Measurements from ENCODE around the gene OPRD1.
A peak's percentile ranks its signal among the peaks of the same experiment; 100 is the strongest.

The OPRD1 gene

DNA sequence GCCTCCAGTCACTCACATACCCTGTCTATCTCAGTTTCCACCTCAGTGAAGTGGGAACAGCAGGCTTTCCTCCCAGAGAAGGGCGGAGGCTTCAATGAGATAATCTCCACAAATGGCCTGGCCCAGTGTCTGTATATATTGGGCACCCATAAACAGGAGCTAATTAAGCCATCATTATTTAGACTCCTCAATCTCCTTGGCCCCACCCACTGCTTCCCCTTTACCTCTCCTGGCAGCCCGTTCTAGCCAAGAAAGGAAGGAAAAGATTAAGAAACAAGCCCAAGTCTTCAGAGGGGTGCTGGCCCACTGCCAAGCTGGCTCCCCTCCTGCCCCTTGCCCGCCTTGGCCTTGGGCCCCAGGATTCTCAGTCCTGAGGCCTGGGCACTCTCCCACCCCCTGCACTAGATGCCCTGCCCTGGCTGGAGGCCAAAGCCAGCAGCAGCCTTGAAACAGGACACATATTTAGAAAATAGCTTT lies 86.5 kb downstream of the OPRD1 start:
- H3K27ac ChIP-seq, result peak overlapping the region in 4 of 11 experiments; percentile 2 to 30 (median 18); a peak in 6 of 22 replicates
- H3K4me3 ChIP-seq, result no peak overlapping the region
- peak overlapping the region in 9 of 11 experiments; percentile 24 to 50 (median 36); a peak in 10 of 22 replicates for H3K9ac ChIP-seq
- peak overlapping the region; percentile 69 to 92 (median 79) for H3K4me2 ChIP-seq
- no peaks in the 10 kb centered on the region for H3K9me3 ChIP-seq (replicated peaks in 1 of 11)
- H4K20me1 ChIP-seq, result peaks cover 0 to 73% (median 6%) of the 10 kb centered on the region in 11 experiments; a peak in 12 of 22 replicates
- TF ChIP-seq Cebpa-rat (IDR thresholded peaks at IDR 0.05), result no peak
- peaks cover 19 to 22% (median 20%) of the 10 kb centered on the region in 10 experiments for H3K4me1 ChIP-seq
- peaks cover 0 to 22% (median 9%) of the 10 kb centered on the region in 11 experiments; a peak in 8 of 22 replicates for H3K36me3 ChIP-seq
- no peaks in the 10 kb centered on the region for H3K27me3 ChIP-seq

- H3K36me3 ChIP-seq, result peaks cover 0 to 16% (median 9%) of the 10 kb centered on the region in 11 experiments; a peak in 8 of 22 replicates
- H3K27ac ChIP-seq, result 0 out of 22 replicates have a peak overlapping the region, but pooled peaks of 1 of the 11 experiments have one; percentile 2
- TF ChIP-seq Cebpa-rat (IDR thresholded peaks at IDR 0.05), result no peak
- H3K4me3 ChIP-seq, result no peak overlapping the region
- peak overlapping the region; percentile 69 to 92 (median 79) for H3K4me2 ChIP-seq
- peaks cover 0 to 65% (median 6%) of the 10 kb centered on the region in 11 experiments; a peak in 11 of 22 replicates for H4K20me1 ChIP-seq
- peaks cover 0 to 6% (median 3%) of the 10 kb centered on the region in 11 experiments; a peak in 11 of 22 replicates for H3K9me3 ChIP-seq (replicated peaks in 1 of 11)
- H3K9ac ChIP-seq, result peak overlapping the region in 5 of 11 experiments; percentile 1 to 47 (median 36); a peak in 1 of 22 replicates
- H3K4me1 ChIP-seq, result peaks cover 19 to 22% (median 20%) of the 10 kb centered on the region in 10 experiments
- H3K27me3 ChIP-seq, result no peaks in the 10 kb centered on the region
Observed at GRCh38 chr1:28899267-28899666, 87.3 kb downstream of the OPRD1 start.

- Histone ChIP-seq H3K9me3 (replicated peaks in 1 of 11) (peaks cover 0 to 10% (median 7%) of the 10 kb centered on the region in 11 experiments; a peak in 11 of 22 replicates), H3K9ac (no peak overlapping the region), H4K20me1 (peaks cover 0 to 58% (median 6%) of the 10 kb centered on the region in 11 experiments; a peak in 11 of 22 replicates), H3K4me1 (peaks cover 19 to 22% (median 20%) of the 10 kb centered on the region in 10 experiments), H3K4me3 (no peak overlapping the region), H3K27ac (no peak overlapping the region), H3K36me3 (peaks cover 0 to 7% (median 3%) of the 10 kb centered on the region in 11 experiments; a peak in 6 of 22 replicates), H3K27me3 (no peaks in the 10 kb centered on the region), H3K4me2 (no peak overlapping the region)
- no peak for TF ChIP-seq Cebpa-rat (IDR thresholded peaks at IDR 0.05)
Observed at GRCh38 chr1:28900562-28900961, 88.6 kb downstream of the OPRD1 start.

- Histone ChIP-seq H3K4me2 (no peak overlapping the region), H3K27me3 (no peaks in the 10 kb centered on the region), H3K4me1 (peaks cover 17 to 20% (median 18%) of the 10 kb centered on the region in 10 experiments), H3K27ac (no peak overlapping the region), H3K9ac (no peak overlapping the region), H3K9me3 (replicated peaks in 1 of 11) (peaks cover 0 to 10% (median 7%) of the 10 kb centered on the region in 11 experiments; a peak in 11 of 22 replicates), H3K36me3 (peaks cover 0 to 6% (median 3%) of the 10 kb centered on the region in 11 experiments; a peak in 4 of 22 replicates), H3K4me3 (no peak overlapping the region), H4K20me1 (peaks cover 0 to 40% (median 6%) of the 10 kb centered on the region in 11 experiments; a peak in 10 of 22 replicates)
- no peak for TF ChIP-seq Cebpa-rat (IDR thresholded peaks at IDR 0.05)
Observed at GRCh38 chr1:28902738-28903137, 90.8 kb downstream of the OPRD1 start.

DNA sequence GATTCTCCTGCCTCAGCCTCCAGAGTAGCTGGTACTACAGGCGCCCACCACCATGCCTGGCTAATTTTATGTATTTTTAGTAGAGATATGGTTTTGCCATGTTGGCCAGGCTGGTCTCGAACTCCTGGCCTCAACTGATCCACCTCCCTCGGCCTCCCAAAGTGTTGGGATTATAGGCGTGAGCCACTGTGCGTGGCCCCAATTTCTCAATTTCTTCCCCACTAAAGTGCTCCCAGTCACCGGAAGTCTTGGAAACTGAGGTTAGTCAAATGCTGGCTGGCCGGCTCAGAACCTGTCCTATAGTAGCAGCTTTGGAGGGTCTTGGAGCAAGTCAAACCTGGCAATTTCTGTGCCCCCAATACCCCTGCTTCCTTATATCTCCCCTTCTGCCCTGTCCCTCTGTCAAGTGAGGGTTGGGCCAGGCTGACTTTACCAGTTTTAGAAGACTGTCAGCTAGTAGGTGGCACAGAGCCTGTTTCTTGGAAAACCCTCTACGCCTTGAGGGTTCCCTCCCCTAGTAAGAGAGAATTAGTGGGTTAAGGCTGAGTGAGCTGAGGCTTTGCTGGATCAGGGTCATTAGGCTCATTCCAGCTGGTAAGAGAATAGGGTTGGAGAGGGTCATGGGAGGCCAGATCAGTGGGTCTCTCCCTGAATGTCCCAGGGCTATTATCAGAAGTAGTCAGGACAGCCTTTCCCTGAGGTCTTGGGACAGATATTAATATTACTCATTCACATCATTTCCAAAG lies 94.1 kb downstream of the OPRD1 start:
- Histone ChIP-seq H3K4me2 (no peak overlapping the region), H3K36me3 (peaks cover 0 to 6% (median 3%) of the 10 kb centered on the region in 11 experiments; a peak in 4 of 22 replicates), H4K20me1 (peaks cover 0 to 26% (median 0%) of the 10 kb centered on the region in 11 experiments; a peak in 4 of 22 replicates), H3K9me3 (replicated peaks in 1 of 11) (peaks cover 0 to 10% (median 7%) of the 10 kb centered on the region in 11 experiments; a peak in 11 of 22 replicates), H3K27ac (no peak overlapping the region), H3K4me3 (no peak overlapping the region), H3K4me1 (peaks cover 0 to 15% (median 9%) of the 10 kb centered on the region in 10 experiments; a peak in 14 of 20 replicates), H3K9ac (no peak overlapping the region), H3K27me3 (no peaks in the 10 kb centered on the region)
- TF ChIP-seq Cebpa-rat (IDR thresholded peaks at IDR 0.05), result no peak

DNA sequence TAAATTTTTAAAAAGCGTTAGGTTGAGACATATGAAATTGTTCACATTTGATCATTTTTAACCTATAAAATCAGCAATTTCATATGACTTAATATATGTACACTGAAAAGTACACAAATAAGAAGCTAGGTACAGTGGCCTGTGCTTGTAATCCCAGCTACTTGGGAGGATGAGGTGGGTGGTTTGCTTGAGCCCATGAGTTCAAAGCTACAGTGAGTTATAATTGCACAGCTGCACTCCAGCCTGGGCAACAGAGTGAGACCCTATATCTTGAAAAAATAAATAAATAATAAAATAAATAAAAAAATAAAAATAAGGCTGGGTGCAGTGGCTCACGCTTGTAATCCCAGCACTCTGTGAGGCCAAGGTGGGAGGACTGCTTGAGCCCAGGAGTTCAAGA lies 97.2 kb downstream of the OPRD1 start:
- Histone ChIP-seq H3K4me2 (no peak overlapping the region), H3K27me3 (no peaks in the 10 kb centered on the region), H3K27ac (no peak overlapping the region), H3K4me3 (no peak overlapping the region), H3K9ac (no peak overlapping the region), H3K36me3 (peaks cover 0 to 9% (median 2%) of the 10 kb centered on the region in 11 experiments; a peak in 4 of 22 replicates), H3K9me3 (replicated peaks in 1 of 11) (peaks cover 0 to 5% (median 4%) of the 10 kb centered on the region in 11 experiments; a peak in 11 of 22 replicates), H3K4me1 (peaks cover 7 to 23% (median 17%) of the 10 kb centered on the region in 10 experiments), H4K20me1 (peaks cover 0 to 12% (median 0%) of the 10 kb centered on the region in 11 experiments; a peak in 2 of 22 replicates)
- TF ChIP-seq Cebpa-rat (IDR thresholded peaks at IDR 0.05), result no peak

- Histone ChIP-seq H4K20me1 (peaks cover 0 to 23% (median 6%) of the 10 kb centered on the region in 11 experiments; a peak in 9 of 22 replicates), H3K27me3 (no peaks in the 10 kb centered on the region), H3K4me3 (no peak overlapping the region), H3K9me3 (replicated peaks in 1 of 11) (no peaks in the 10 kb centered on the region), H3K9ac (peak overlapping the region in 4 of 11 experiments; percentile 0 to 27 (median 12); a peak in 4 of 22 replicates), H3K4me2 (peak overlapping the region in 7 of 11 experiments; percentile 8 to 52 (median 23); a peak in 12 of 22 replicates), H3K27ac (no peak overlapping the region), H3K4me1 (peaks cover 12 to 27% (median 21%) of the 10 kb centered on the region in 10 experiments), H3K36me3 (peaks cover 0 to 7% (median 0%) of the 10 kb centered on the region in 11 experiments; a peak in 1 of 22 replicates)
- no peak for TF ChIP-seq Cebpa-rat (IDR thresholded peaks at IDR 0.05)
Observed at GRCh38 chr1:28910379-28911115, 98.6 kb downstream of the OPRD1 start.

GRCh38 chr1:28913786-28914227 lies 101.8 kb downstream of the OPRD1 start:
- H3K4me1 ChIP-seq, result peaks cover 20 to 45% (median 37%) of the 10 kb centered on the region in 10 experiments

More at GRCh38 chr1:28913786-28914227, 101.8 kb downstream of the OPRD1 start:
- H3K4me3 ChIP-seq, result peak overlapping the region; percentile 73 to 92 (median 85); a peak in 18 of 20 replicates
- H3K9me3 ChIP-seq (replicated peaks in 1 of 11), result no peaks in the 10 kb centered on the region
- H3K27me3 ChIP-seq, result no peaks in the 10 kb centered on the region
- TF ChIP-seq Cebpa-rat (IDR thresholded peaks at IDR 0.05), result no peak
- H3K9ac ChIP-seq, result peak overlapping the region; percentile 75 to 95 (median 92); a peak in 21 of 22 replicates
- peaks cover 4 to 52% (median 15%) of the 10 kb centered on the region in 11 experiments; a peak in 16 of 22 replicates for H4K20me1 ChIP-seq
- peak overlapping the region in 10 of 11 experiments; percentile 29 to 94 (median 90); a peak in 20 of 22 replicates for H3K27ac ChIP-seq
- peaks cover 0 to 7% (median 0%) of the 10 kb centered on the region in 11 experiments; a peak in 1 of 22 replicates for H3K36me3 ChIP-seq
- peak overlapping the region; percentile 69 to 99 (median 88) for H3K4me2 ChIP-seq

Data from BLaER1 treated with 17β-estradiol and CSF1 and Interleukin-3, amounts not matched to agents 10 nM and 100 nM (cell line).